ENCODE data around the gene MEGF9. TPM values are rescaled to one million over a fixed set of nuclear protein-coding genes. Genes with fewer than 3 reads are reported as not detected.
A peak's percentile ranks its signal among the peaks of the same experiment; 100 is the strongest.

The MEGF9 gene
- total and polyA plus RNA-seq, 4 donors = 15.5 to 27.4 (median 19.3) TPM

DNA sequence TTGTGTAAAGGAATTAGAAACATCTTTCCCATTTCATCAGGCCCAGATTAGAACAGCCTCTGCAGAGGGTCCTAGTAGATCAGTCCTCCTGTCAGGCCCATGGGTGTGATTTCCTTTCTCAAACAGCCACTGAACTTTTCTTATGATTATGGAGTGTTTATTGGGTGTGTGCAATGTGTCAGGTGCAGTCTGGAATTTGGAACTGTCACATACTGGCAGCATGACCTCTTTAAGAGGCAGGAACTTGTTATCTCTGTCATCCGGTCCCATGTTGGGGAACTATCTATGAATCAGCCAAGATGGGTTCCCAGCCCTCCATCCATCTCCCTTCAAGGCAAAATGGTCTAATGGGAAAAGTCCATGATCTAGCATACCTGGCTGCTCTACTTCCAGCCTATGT, 11.6 kb upstream of the MEGF9 start:
- Histone ChIP-seq H3K27me3 (ENCODE audit: control insufficient read depth in 4 of 4, insufficient read depth in 4 of 4, low read length in 3 of 4) (no peaks in the 10 kb centered on the region), H3K4me3 (ENCODE audit: low read depth in 1 of 3, low read length in 3 of 3) (no peak overlapping the region), H3K9me3 (ENCODE audit: control insufficient read depth in 4 of 4, low read length in 3 of 4) (no peaks in the 10 kb centered on the region), H3K4me1 (ENCODE audit: control insufficient read depth in 4 of 4, insufficient read depth in 4 of 4, low read length in 3 of 4) (peaks cover 5 to 13% (median 11%) of the 10 kb centered on the region in 4 donors), H3K9ac (ENCODE audit: low read depth in 1 of 2, low read length in 2 of 2) (no peak overlapping the region), H3K27ac (ENCODE audit: low read depth in 1 of 2, low read length in 2 of 2) (no peak overlapping the region), H3K36me3 (ENCODE audit: control insufficient read depth in 4 of 4, insufficient read depth in 3 of 4, low read depth in 1 of 4, low read length in 3 of 4) (no peaks in the 10 kb centered on the region)
- 21% methylated on average over 1 of the region's 1 CpG for WGBS
- no peak for TF ChIP-seq NR2F2 (IDR thresholded peaks at IDR 0.05)
- TF ChIP-seq HNF4A (conservative IDR thresholded peaks at IDR 0.05) = peak; percentile 21 to 47
- TF ChIP-seq, protein P1, sequence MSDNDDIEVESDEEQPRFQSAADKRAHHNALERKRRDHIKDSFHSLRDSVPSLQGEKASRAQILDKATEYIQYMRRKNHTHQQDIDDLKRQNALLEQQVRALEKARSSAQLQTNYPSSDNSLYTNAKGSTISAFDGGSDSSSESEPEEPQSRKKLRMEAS (IDR thresholded peaks at IDR 0.05) = no peak
- no peak for TF ChIP-seq HNF4G (IDR thresholded peaks at IDR 0.05)
- TF ChIP-seq, protein P2, sequence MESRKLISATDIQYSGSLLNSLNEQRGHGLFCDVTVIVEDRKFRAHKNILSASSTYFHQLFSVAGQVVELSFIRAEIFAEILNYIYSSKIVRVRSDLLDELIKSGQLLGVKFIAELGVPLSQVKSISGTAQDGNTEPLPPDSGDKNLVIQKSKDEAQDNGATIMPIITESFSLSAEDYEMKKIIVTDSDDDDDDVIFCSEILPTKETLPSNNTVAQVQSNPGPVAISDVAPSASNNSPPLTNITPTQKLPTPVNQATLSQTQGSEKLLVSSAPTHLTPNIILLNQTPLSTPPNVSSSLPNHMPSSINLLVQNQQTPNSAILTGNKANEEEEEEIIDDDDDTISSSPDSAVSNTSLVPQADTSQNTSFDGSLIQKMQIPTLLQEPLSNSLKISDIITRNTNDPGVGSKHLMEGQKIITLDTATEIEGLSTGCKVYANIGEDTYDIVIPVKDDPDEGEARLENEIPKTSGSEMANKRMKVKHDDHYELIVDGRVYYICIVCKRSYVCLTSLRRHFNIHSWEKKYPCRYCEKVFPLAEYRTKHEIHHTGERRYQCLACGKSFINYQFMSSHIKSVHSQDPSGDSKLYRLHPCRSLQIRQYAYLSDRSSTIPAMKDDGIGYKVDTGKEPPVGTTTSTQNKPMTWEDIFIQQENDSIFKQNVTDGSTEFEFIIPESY (IDR thresholded peaks at IDR 0.05) = no peak
- TF ChIP-seq JUND (IDR thresholded peaks at IDR 0.05) = peak in 1 of 2 donors; percentile 5
- no peak for TF ChIP-seq SP1 (IDR thresholded peaks at IDR 0.05)
- TF ChIP-seq FOXA2 (IDR thresholded peaks at IDR 0.05) = no peak
- no peak for TF ChIP-seq FOXA1 (IDR thresholded peaks at IDR 0.05)
- no peak for TF ChIP-seq TAF1 (conservative IDR thresholded peaks at IDR 0.05)
- TF ChIP-seq EGR1 (IDR thresholded peaks at IDR 0.05; ENCODE audit: low read depth in 2 of 2) = no peak
- peak in 1 of 2 donors; percentile 13 for TF ChIP-seq RXRA (IDR thresholded peaks at IDR 0.05)
- TF ChIP-seq, protein P3, sequence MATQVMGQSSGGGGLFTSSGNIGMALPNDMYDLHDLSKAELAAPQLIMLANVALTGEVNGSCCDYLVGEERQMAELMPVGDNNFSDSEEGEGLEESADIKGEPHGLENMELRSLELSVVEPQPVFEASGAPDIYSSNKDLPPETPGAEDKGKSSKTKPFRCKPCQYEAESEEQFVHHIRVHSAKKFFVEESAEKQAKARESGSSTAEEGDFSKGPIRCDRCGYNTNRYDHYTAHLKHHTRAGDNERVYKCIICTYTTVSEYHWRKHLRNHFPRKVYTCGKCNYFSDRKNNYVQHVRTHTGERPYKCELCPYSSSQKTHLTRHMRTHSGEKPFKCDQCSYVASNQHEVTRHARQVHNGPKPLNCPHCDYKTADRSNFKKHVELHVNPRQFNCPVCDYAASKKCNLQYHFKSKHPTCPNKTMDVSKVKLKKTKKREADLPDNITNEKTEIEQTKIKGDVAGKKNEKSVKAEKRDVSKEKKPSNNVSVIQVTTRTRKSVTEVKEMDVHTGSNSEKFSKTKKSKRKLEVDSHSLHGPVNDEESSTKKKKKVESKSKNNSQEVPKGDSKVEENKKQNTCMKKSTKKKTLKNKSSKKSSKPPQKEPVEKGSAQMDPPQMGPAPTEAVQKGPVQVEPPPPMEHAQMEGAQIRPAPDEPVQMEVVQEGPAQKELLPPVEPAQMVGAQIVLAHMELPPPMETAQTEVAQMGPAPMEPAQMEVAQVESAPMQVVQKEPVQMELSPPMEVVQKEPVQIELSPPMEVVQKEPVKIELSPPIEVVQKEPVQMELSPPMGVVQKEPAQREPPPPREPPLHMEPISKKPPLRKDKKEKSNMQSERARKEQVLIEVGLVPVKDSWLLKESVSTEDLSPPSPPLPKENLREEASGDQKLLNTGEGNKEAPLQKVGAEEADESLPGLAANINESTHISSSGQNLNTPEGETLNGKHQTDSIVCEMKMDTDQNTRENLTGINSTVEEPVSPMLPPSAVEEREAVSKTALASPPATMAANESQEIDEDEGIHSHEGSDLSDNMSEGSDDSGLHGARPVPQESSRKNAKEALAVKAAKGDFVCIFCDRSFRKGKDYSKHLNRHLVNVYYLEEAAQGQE (IDR thresholded peaks at IDR 0.05) = no peak
- TF ChIP-seq YY1 (IDR thresholded peaks at IDR 0.05) = no peak
- DNase-seq (ENCODE audit: low spot score) = no peak

DNA sequence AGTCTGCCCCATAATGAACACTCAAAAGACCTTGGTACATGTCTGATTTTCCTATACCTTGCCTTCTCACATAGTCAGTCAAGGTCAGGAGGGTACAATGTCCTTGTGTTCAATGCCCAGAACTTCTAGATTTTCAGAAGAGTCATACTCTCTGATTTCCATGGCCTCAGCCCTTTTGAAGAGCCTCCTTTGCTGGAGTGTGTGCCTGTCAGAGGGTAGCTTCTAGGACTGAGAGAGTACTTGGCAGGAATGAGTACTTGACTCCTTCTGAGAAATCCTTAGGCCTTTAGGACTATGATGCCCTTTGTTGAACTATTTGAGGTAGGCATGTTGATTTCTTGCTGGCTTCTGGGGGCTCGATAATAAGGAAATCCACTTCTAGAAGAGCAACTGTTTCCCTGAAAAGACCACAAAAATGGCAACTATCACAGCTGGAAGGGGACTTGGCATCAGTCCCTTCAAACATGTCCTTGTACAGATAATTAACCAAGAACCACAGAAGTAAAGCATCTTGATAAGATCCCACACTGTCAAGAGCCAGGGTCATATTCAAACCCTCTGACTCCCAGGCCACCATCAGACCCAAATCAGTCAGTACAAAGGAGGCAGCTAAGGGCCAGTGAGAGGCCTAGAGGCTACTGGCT, 10.6 kb upstream of the MEGF9 start:
- Histone ChIP-seq H3K4me3 (ENCODE audit: low read depth in 1 of 3, low read length in 3 of 3) (no peak overlapping the region), H3K36me3 (ENCODE audit: control insufficient read depth in 4 of 4, insufficient read depth in 3 of 4, low read depth in 1 of 4, low read length in 3 of 4) (no peaks in the 10 kb centered on the region), H3K4me1 (ENCODE audit: control insufficient read depth in 4 of 4, insufficient read depth in 4 of 4, low read length in 3 of 4) (peaks cover 0 to 10% (median 3%) of the 10 kb centered on the region in 4 donors), H3K9me3 (ENCODE audit: control insufficient read depth in 4 of 4, low read length in 3 of 4) (no peaks in the 10 kb centered on the region), H3K27me3 (ENCODE audit: control insufficient read depth in 4 of 4, insufficient read depth in 4 of 4, low read length in 3 of 4) (no peaks in the 10 kb centered on the region), H3K27ac (ENCODE audit: low read depth in 1 of 2, low read length in 2 of 2) (no peak overlapping the region), H3K9ac (ENCODE audit: low read depth in 1 of 2, low read length in 2 of 2) (no peak overlapping the region)
- WGBS = 93% methylated on average over 1 of the region's 1 CpG
- TF ChIP-seq, protein P1 (IDR thresholded peaks at IDR 0.05) = no peak
- TF ChIP-seq FOXA1 (IDR thresholded peaks at IDR 0.05) (no peak), JUND (IDR thresholded peaks at IDR 0.05) (no peak)
- TF ChIP-seq, protein P4, sequence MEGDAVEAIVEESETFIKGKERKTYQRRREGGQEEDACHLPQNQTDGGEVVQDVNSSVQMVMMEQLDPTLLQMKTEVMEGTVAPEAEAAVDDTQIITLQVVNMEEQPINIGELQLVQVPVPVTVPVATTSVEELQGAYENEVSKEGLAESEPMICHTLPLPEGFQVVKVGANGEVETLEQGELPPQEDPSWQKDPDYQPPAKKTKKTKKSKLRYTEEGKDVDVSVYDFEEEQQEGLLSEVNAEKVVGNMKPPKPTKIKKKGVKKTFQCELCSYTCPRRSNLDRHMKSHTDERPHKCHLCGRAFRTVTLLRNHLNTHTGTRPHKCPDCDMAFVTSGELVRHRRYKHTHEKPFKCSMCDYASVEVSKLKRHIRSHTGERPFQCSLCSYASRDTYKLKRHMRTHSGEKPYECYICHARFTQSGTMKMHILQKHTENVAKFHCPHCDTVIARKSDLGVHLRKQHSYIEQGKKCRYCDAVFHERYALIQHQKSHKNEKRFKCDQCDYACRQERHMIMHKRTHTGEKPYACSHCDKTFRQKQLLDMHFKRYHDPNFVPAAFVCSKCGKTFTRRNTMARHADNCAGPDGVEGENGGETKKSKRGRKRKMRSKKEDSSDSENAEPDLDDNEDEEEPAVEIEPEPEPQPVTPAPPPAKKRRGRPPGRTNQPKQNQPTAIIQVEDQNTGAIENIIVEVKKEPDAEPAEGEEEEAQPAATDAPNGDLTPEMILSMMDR (IDR thresholded peaks at IDR 0.05; ENCODE audit: low read depth, low read length, missing input control) = no peak
- DNase-seq (ENCODE audit: low spot score) = no peak
